B cell (primary cell): ENCODE results near the gene DNAL1. TPM values are rescaled to one million over a fixed set of nuclear protein-coding genes. Genes with fewer than 3 reads are reported as not detected.

Experiments used
- ATAC-seq: fragments of 200-7000 bp; cut with Tn5 transposase; one replicate; pipeline ENCODE4 v1.10.0; 2021; ENCODE audit warnings: low read depth, mild to moderate bottlenecking, moderate number of reproducible peaks, moderate library complexity
- CTCF ChIA-PET: fragments of 350-600 bp; sonication (Branson Sonifier 250); formaldehyde crosslinking; loops from one replicate; lab custom pipeline; 2021; ENCODE audit warnings: antibody characterized with exemption, inconsistent platforms; lab: Charles Lee
- POLR2A ChIA-PET: fragments of 350-600 bp; sonication (Branson Sonifier 250); formaldehyde crosslinking; loops from one replicate; lab custom pipeline; 2021; ENCODE audit warnings: antibody characterized with exemption; lab: Charles Lee
- DNase-seq: peaks from one replicate; pipeline ENCODE4 v3.0.0; 2013
- H2AFZ ChIP-seq: 2 replicates; pipeline ENCODE4 v1.6.1; 2012; ENCODE audit warnings: mild to moderate bottlenecking, low read depth, low read length; ENCODE audit not compliant: insufficient read depth, poor library complexity, severe bottlenecking
- H3K27ac ChIP-seq, 2 donors: 1 replicate in 1 of 2; 2 replicates in 1 of 2; pipeline ENCODE4 v1.5.1; 2012 to 2013; ENCODE audit warnings: low read length in 2 of 2, mild to moderate bottlenecking in 2 of 2, moderate library complexity in 1 of 2
- H3K27me3 ChIP-seq, 4 experiments: fragments of 200-600 bp in 1 of 4; sonication (generic) in 1 of 4; replicated peaks in 1 of 4; 1 replicate in 2 of 4; 2 replicates in 2 of 4; pipeline versions ENCODE4 v1.6.1 to v1.7.0; 2013 to 2016; ENCODE audit warnings: low read length in 3 of 4, mild to moderate bottlenecking in 2 of 4, mixed read lengths in 1 of 4, moderate library complexity in 1 of 4; ENCODE audit not compliant: insufficient read depth in 4 of 4, control insufficient read depth in 3 of 4; ENCODE audit errors: control extremely low read depth in 1 of 4
- H3K36me3 ChIP-seq, 2 experiments: replicated peaks in 1 of 2; 1 replicate in 1 of 2; 2 replicates in 1 of 2; pipeline versions ENCODE4 v1.6.1 to v1.7.1; 2013; ENCODE audit warnings: low read length in 1 of 2; ENCODE audit not compliant: insufficient read depth in 2 of 2, control insufficient read depth in 1 of 2; ENCODE audit errors: control extremely low read depth in 1 of 2, extremely low read depth in 1 of 2
- H3K4me1 ChIP-seq, 2 donors: fragments of 200-600 bp in 1 of 2; sonication (generic) in 1 of 2; 1 replicate in 1 of 2; 2 replicates in 1 of 2; pipeline versions ENCODE4 v1.5.1 to v1.6.1; 2013 to 2017; ENCODE audit warnings: low read length in 2 of 2; ENCODE audit not compliant: control insufficient read depth in 2 of 2, insufficient read depth in 2 of 2
- H3K4me2 ChIP-seq: replicated peaks from 2 replicates; pipeline ENCODE3; 2012; ENCODE audit warnings: mild to moderate bottlenecking, low read depth, low read length; ENCODE audit not compliant: poor library complexity, severe bottlenecking
- H3K4me3 ChIP-seq, 5 experiments: fragments of 200-600 bp in 1 of 5; sonication (generic) in 1 of 5; 1 replicate in 3 of 5; 2 replicates in 2 of 5; pipeline versions ENCODE4 v1.5.1 to v1.7.0; 2011 to 2016; ENCODE audit warnings: low read length in 4 of 5, mild to moderate bottlenecking in 4 of 5, low read depth in 2 of 5, control low read depth in 1 of 5, moderate library complexity in 1 of 5; ENCODE audit not compliant: insufficient read depth in 1 of 5; ENCODE audit errors: control extremely low read depth in 1 of 5, extremely low read depth in 1 of 5
- H3K79me2 ChIP-seq: fragments of 200-600 bp; sonication (generic); one replicate; pipeline ENCODE4 v1.6.0; 2016; ENCODE audit warnings: low read length; ENCODE audit not compliant: control insufficient read depth, insufficient read depth
- H3K9ac ChIP-seq: fragments of 200-600 bp; sonication (generic); 2 replicates; pipeline ENCODE4 v1.6.1; 2017; ENCODE audit warnings: mild to moderate bottlenecking, low read length, moderate library complexity
- H3K9me3 ChIP-seq, 3 donors: one replicate each; pipeline versions ENCODE4 v1.6.1 to v1.7.1; 2013; ENCODE audit warnings: low read length in 2 of 3; ENCODE audit not compliant: control insufficient read depth in 2 of 3, insufficient read depth in 1 of 3; ENCODE audit errors: control extremely low read depth in 1 of 3
- H4K20me1 ChIP-seq: 2 replicates; pipeline ENCODE4 v1.6.0; 2012; ENCODE audit warnings: mild to moderate bottlenecking, low read length; ENCODE audit not compliant: insufficient read depth, control insufficient read depth, poor library complexity, severe bottlenecking
- H3K27ac Mint-ChIP-seq: one replicate; pipeline ENCODE4 v1.8.0; 2021; ENCODE audit warnings: mixed read lengths
- H3K27me3 Mint-ChIP-seq: one replicate; pipeline ENCODE4 v1.8.0; 2021; ENCODE audit warnings: mixed read lengths
- H3K4me1 Mint-ChIP-seq: one replicate; pipeline ENCODE4 v1.8.0; 2021; ENCODE audit warnings: mixed read lengths
- H3K4me3 Mint-ChIP-seq: one replicate; pipeline ENCODE4 v1.8.0; 2021; ENCODE audit warnings: mixed read lengths
- H3K9me3 Mint-ChIP-seq: one replicate; pipeline ENCODE4 v1.8.0; 2022; ENCODE audit warnings: mixed read lengths; ENCODE audit not compliant: insufficient read depth
- EZH2 ChIP-seq: IDR thresholded peaks from 2 replicates; pipeline ENCODE4 v1.6.1; 2012; ENCODE audit warnings: borderline replicate concordance, low read depth, mild to moderate bottlenecking, moderate library complexity, low read length; ENCODE audit not compliant: insufficient read depth, poor library complexity, severe bottlenecking
- WGBS: methylation state at CpG from one replicate; pipeline ENCODE4 v1.1.5; 2013; ENCODE audit warnings: missing lambda C conversion rate; ENCODE audit not compliant: insufficient coverage; 5-methylcytosine and 5-hydroxymethylcytosine counted together
- intact Hi-C: fragments of 100-400 bp; cut with micrococcal nuclease; formaldehyde crosslinking; loops from one replicate; pipeline ENCODE4 v1.10.0; 2022
- polyA minus RNA-seq: library from RNA; depleted of rRNA, polyadenylated mRNA; stranded (reverse); fragments of >200 nt; gene quantifications from 2 replicates; pipeline ENCODE4 v1.2.3, GENCODE V29; 2012
- polyA plus RNA-seq: library from polyadenylated mRNA; depleted of rRNA; stranded (reverse); fragments of >200 nt; gene quantifications from 2 replicates; pipeline ENCODE4 v1.2.3, GENCODE V29; 2012
- total RNA-seq, 2 donors: library from RNA; stranded (reverse); fragments of 120-200 nt in 1 of 2; gene quantifications; 1 replicate in 1 of 2; 2 replicates in 1 of 2; pipeline versions ENCODE4 v1.2.3 to v1.2.4, GENCODE V29; 2013 to 2022
- TF ChIP-seq, protein P1 (sequence below): fragments of 200-600 bp; IDR thresholded peaks from one replicate; pipeline ENCODE4 v1.8.0; 2022; ENCODE audit warnings: antibody characterized with exemption, mild to moderate bottlenecking

The DNAL1 gene, protein sequence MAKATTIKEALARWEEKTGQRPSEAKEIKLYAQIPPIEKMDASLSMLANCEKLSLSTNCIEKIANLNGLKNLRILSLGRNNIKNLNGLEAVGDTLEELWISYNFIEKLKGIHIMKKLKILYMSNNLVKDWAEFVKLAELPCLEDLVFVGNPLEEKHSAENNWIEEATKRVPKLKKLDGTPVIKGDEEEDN
- 6.3 and 10.7 TPM in 2 replicates for total RNA-seq
- total RNA-seq (2013), result 5.3 TPM
- 2.0 and 2.5 TPM in 2 replicates for polyA plus RNA-seq
- polyA minus RNA-seq, result 0.60 and 1.1 TPM in 2 replicates

DNA sequence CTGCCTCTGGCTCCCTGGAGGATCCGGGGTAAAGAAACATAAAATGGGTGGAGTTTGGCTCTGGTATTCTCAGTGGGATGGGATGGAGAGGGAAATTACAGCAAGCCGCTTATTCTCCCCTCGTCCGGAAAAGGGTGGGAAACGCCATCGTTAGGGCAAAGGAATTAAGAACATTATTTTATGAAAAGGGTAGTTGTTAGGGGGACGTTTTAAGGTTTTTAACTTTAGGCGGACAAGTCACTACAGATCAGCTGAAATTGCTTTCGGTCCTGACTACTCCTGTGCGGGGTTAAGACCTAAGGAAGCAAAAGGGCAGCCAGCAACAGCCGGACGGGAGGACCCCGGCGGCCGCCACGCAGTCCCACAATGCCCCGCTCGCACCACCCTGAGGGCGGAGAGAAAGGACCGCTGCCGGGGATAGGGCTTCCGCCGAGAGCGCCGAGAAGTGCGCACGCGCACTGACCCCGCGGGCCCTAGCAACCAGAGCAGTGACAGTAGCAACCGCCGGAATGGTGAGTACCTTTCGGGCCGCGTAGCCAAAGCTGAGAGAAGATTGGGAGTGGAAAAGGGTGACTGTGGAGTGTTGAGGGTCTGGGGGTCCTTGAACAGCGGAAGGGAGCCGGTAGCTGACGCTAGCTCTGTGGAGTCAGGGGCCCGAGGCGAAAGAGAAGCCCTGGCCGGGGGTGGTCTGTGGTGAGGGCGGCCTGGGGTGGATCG lies at the start of gene DNAL1:
DNAL1 (plus strand) TSS at position 456 of the 717 bp plus-strand sequence; CDS start at position 510, 54 bp downstream.
- peaks cover 12% of the 10 kb centered on the region for H3K79me2 ChIP-seq
- H3K36me3 ChIP-seq, result no peaks in the 10 kb centered on the region
- H2AFZ ChIP-seq, result peak within 1 kb of the TSS; percentile 99
- CTCF ChIA-PET, result interaction anchor here (0.6 to 1.9 kb wide), 3 partner anchors 11 to 349 kb away, joined by 3 to 17 read pairs (median 3); no protein-coding TSS in a partner anchor
- H4K20me1 ChIP-seq, result no peaks in the 10 kb centered on the region
- H3K9me3 ChIP-seq, result no peaks in the 10 kb centered on the region
- H3K9me3 Mint-ChIP-seq, result no peaks in the 10 kb centered on the region
- peaks cover 9 to 19% of the 10 kb centered on the region in 2 donors for H3K4me1 ChIP-seq
- peaks cover 17% of the 10 kb centered on the region for H3K4me1 Mint-ChIP-seq
- peak within 1 kb of the TSS; percentile 72 to 85 (median 77) for H3K4me3 ChIP-seq
- intact Hi-C loops, result loop anchor here (1.0 to 10.0 kb wide), 5 partner anchors 11 to 210 kb away; partner anchors contain the start of genes ACOT2 and PTGR2
- DNase-seq, result peak; percentile 93
- H3K4me3 Mint-ChIP-seq, result peak within 1 kb of the TSS; percentile 94
- H3K27ac Mint-ChIP-seq, result peak within 1 kb of the TSS; percentile 81
- no peaks in the 10 kb centered on the region for H3K27me3 ChIP-seq
- H3K27ac ChIP-seq, result peak within 1 kb of the TSS; percentile 45 to 91
- TF ChIP-seq, protein P1, sequence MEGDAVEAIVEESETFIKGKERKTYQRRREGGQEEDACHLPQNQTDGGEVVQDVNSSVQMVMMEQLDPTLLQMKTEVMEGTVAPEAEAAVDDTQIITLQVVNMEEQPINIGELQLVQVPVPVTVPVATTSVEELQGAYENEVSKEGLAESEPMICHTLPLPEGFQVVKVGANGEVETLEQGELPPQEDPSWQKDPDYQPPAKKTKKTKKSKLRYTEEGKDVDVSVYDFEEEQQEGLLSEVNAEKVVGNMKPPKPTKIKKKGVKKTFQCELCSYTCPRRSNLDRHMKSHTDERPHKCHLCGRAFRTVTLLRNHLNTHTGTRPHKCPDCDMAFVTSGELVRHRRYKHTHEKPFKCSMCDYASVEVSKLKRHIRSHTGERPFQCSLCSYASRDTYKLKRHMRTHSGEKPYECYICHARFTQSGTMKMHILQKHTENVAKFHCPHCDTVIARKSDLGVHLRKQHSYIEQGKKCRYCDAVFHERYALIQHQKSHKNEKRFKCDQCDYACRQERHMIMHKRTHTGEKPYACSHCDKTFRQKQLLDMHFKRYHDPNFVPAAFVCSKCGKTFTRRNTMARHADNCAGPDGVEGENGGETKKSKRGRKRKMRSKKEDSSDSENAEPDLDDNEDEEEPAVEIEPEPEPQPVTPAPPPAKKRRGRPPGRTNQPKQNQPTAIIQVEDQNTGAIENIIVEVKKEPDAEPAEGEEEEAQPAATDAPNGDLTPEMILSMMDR, result no peak
- TF ChIP-seq EZH2, result no peak
- WGBS, result 1% methylated on average over 43 of the region's 43 CpGs
- peak within 1 kb of the TSS; percentile 98 for H3K4me2 ChIP-seq
- POLR2A ChIA-PET, result interaction anchor here (0.5 kb wide), 1 partner anchor 508 kb away, joined by 4 read pairs; the partner anchor contains the start of gene PSEN1
- H3K9ac ChIP-seq, result peak within 1 kb of the TSS; percentile 87
- no peaks in the 10 kb centered on the region for H3K27me3 Mint-ChIP-seq
- ATAC-seq, result peak; percentile 99
